Neural progenitor cell (in vitro differentiated cells): Measurements from ENCODE around the gene EDAR. TPM values are rescaled to one million over a fixed set of nuclear protein-coding genes. Genes with fewer than 3 reads are reported as not detected.

Experiments
- DNase-seq: peaks from one replicate; pipeline ENCODE4 v3.0.0-alpha.2; 2016; ENCODE audit warnings: low spot score
- H2AFZ ChIP-seq: fragments of 200-600 bp; sonication (generic); replicated peaks from 2 replicates; pipeline ENCODE4 v1.6.1; 2016; ENCODE audit warnings: antibody characterized with exemption
- H3F3A ChIP-seq: fragments of 200-600 bp; sonication (generic); 2 replicates; pipeline ENCODE4 v1.6.1; 2016; ENCODE audit warnings: antibody characterized with exemption, low read depth
- H3K27ac ChIP-seq: fragments of 200-600 bp; sonication (generic); 2 replicates; pipeline ENCODE4 v1.5.1; 2016; ENCODE audit warnings: mild to moderate bottlenecking
- H3K27me3 ChIP-seq: fragments of 200-600 bp; sonication (generic); 2 replicates; pipeline ENCODE4 v1.6.1; 2016; ENCODE audit warnings: mild to moderate bottlenecking, moderate library complexity
- H3K36me3 ChIP-seq: fragments of 200-600 bp; sonication (generic); 2 replicates; pipeline ENCODE4 v1.5.1; 2016
- H3K4me1 ChIP-seq: fragments of 200-600 bp; sonication (generic); 2 replicates; pipeline ENCODE4 v1.6.1; 2016; ENCODE audit warnings: mixed run types
- H3K4me2 ChIP-seq: fragments of 200-600 bp; sonication (generic); 2 replicates; pipeline ENCODE4 v1.6.1; 2016
- H3K4me3 ChIP-seq: fragments of 200-600 bp; sonication (generic); 2 replicates; pipeline ENCODE4 v1.5.1; 2016
- H3K79me2 ChIP-seq: fragments of 200-600 bp; sonication (generic); 2 replicates; pipeline ENCODE4 v1.6.1; 2016; ENCODE audit warnings: low read depth
- H3K9ac ChIP-seq: fragments of 200-600 bp; sonication (generic); 2 replicates; pipeline ENCODE4 v1.6.1; 2016
- H3K9me3 ChIP-seq: fragments of 200-600 bp; sonication (generic); 2 replicates; pipeline ENCODE4 v1.5.1; 2016; ENCODE audit warnings: low read depth
- H4K20me1 ChIP-seq: fragments of 200-600 bp; sonication (generic); 2 replicates; pipeline ENCODE4 v1.6.1; 2016; ENCODE audit warnings: low read depth
- H3K27ac Mint-ChIP-seq: 3 replicates; pipeline ENCODE4 v1.8.0; 2021; ENCODE audit warnings: mixed read lengths
- H3K27me3 Mint-ChIP-seq: 2 replicates; pipeline ENCODE4 v1.8.0; 2022; ENCODE audit warnings: low read depth, mild to moderate bottlenecking, inconsistent platforms, moderate library complexity, mixed read lengths; ENCODE audit not compliant: insufficient read depth
- H3K36me3 Mint-ChIP-seq: 3 replicates; pipeline ENCODE4 v1.8.0; 2021; ENCODE audit warnings: mixed read lengths
- H3K4me1 Mint-ChIP-seq: 3 replicates; pipeline ENCODE4 v1.8.0; 2021; ENCODE audit warnings: mixed read lengths
- H3K4me3 Mint-ChIP-seq: 3 replicates; pipeline ENCODE4 v1.8.0; 2021; ENCODE audit warnings: mild to moderate bottlenecking, moderate library complexity, mixed read lengths
- H3K9me3 Mint-ChIP-seq: 3 replicates; pipeline ENCODE4 v1.8.0; 2020; ENCODE audit warnings: mixed read lengths
- CTCF ChIP-seq: fragments of 200-600 bp; sonication (generic); IDR thresholded peaks from 2 replicates; pipeline ENCODE4 v1.5.1; 2017; ENCODE audit warnings: antibody characterized with exemption, mild to moderate bottlenecking
- EZH2 ChIP-seq: fragments of 200-600 bp; sonication (generic); IDR thresholded peaks from 2 replicates; pipeline ENCODE4 v1.6.1; 2017; ENCODE audit warnings: antibody characterized with exemption, mild to moderate bottlenecking, moderate library complexity
- EZH2phosphoT487 ChIP-seq: fragments of 200-600 bp; sonication (generic); IDR thresholded peaks from 2 replicates; pipeline ENCODE4 v1.6.1; 2017; ENCODE audit warnings: antibody characterized with exemption
- total RNA-seq: library from RNA; depleted of rRNA; stranded (reverse); fragments of >200 nt; gene quantifications from 2 replicates; pipeline ENCODE4 v1.2.3, GENCODE V29; 2015; ENCODE audit warnings: low replicate concordance

The EDAR gene
- total RNA-seq, 1 donor from 2014 or later = not detected

GRCh38 chr2:108926561-108927380, 62.2 kb downstream of the EDAR start:
- Mint-ChIP-seq H3K4me1 (peaks cover 56% of the 10 kb centered on the region), H3K9me3 (peaks cover 2% of the 10 kb centered on the region), H3K4me3 (no peak overlapping the region), H3K36me3 (no peaks in the 10 kb centered on the region), H3K27me3 (peaks cover 17% of the 10 kb centered on the region), H3K27ac (no peak overlapping the region)
- H3K27me3 ChIP-seq = peaks cover 6% of the 10 kb centered on the region
- DNase-seq = no peak
- H3K4me1 ChIP-seq = no peaks in the 10 kb centered on the region
- H3K79me2 ChIP-seq = no peaks in the 10 kb centered on the region
- no peak overlapping the region for H3K27ac ChIP-seq
- H3K4me3 ChIP-seq = no peak overlapping the region
- H3F3A ChIP-seq = no peaks in the 10 kb centered on the region
- no peaks in the 10 kb centered on the region for H3K9me3 ChIP-seq
- H3K9ac ChIP-seq = no peak overlapping the region
- H3K36me3 ChIP-seq = no peaks in the 10 kb centered on the region
- TF ChIP-seq EZH2phosphoT487 (no peak), CTCF (no peak), EZH2 (no peak)
- H2AFZ ChIP-seq = no peak overlapping the region
- no peaks in the 10 kb centered on the region for H4K20me1 ChIP-seq
- no peak overlapping the region for H3K4me2 ChIP-seq

GRCh38 chr2:108925735-108926134, 63.3 kb downstream of the EDAR start:
- no peaks in the 10 kb centered on the region for H3K4me1 ChIP-seq
- no peak overlapping the region for H2AFZ ChIP-seq
- no peaks in the 10 kb centered on the region for H3K79me2 ChIP-seq
- no peaks in the 10 kb centered on the region for H3K9me3 ChIP-seq
- no peak overlapping the region for H3K9ac ChIP-seq
- H3K27me3 ChIP-seq = no peaks in the 10 kb centered on the region
- Mint-ChIP-seq H3K9me3 (peaks cover 2% of the 10 kb centered on the region), H3K4me1 (peaks cover 51% of the 10 kb centered on the region), H3K27me3 (peaks cover 19% of the 10 kb centered on the region), H3K4me3 (no peak overlapping the region), H3K27ac (peak overlapping the region; percentile 42), H3K36me3 (no peaks in the 10 kb centered on the region)
- TF ChIP-seq EZH2phosphoT487 = no peak
- no peak for TF ChIP-seq EZH2
- TF ChIP-seq CTCF = no peak
- no peak for DNase-seq
- H3F3A ChIP-seq = no peaks in the 10 kb centered on the region
- no peak overlapping the region for H3K27ac ChIP-seq
- H4K20me1 ChIP-seq = no peaks in the 10 kb centered on the region
- H3K4me2 ChIP-seq = no peak overlapping the region
- H3K4me3 ChIP-seq = no peak overlapping the region
- H3K36me3 ChIP-seq = no peaks in the 10 kb centered on the region

- Histone ChIP-seq H3K27me3 (no peaks in the 10 kb centered on the region), H3K9me3 (no peaks in the 10 kb centered on the region), H3K4me2 (no peak overlapping the region), H3K27ac (no peak overlapping the region), H3F3A (no peaks in the 10 kb centered on the region), H3K9ac (no peak overlapping the region), H3K79me2 (no peaks in the 10 kb centered on the region), H3K4me3 (no peak overlapping the region), H2AFZ (no peak overlapping the region), H3K36me3 (no peaks in the 10 kb centered on the region), H4K20me1 (no peaks in the 10 kb centered on the region), H3K4me1 (no peaks in the 10 kb centered on the region)
- Mint-ChIP-seq H3K27me3 (peaks cover 22% of the 10 kb centered on the region), H3K27ac (peak overlapping the region; percentile 39), H3K4me3 (no peak overlapping the region), H3K9me3 (peaks cover 2% of the 10 kb centered on the region), H3K4me1 (peaks cover 51% of the 10 kb centered on the region), H3K36me3 (no peaks in the 10 kb centered on the region)
- no peak for TF ChIP-seq CTCF
- no peak for TF ChIP-seq EZH2
- TF ChIP-seq EZH2phosphoT487 = no peak
- DNase-seq = no peak
Observed at GRCh38 chr2:108925286-108925685, 63.7 kb downstream of the EDAR start.
